IMR-90 (cell line): ENCODE results near the gene GAMT. TPM values are rescaled to one million over a fixed set of nuclear protein-coding genes. Genes with fewer than 3 reads are reported as not detected.
A peak's percentile ranks its signal among the peaks of the same experiment; 100 is the strongest.

Experiments used
- ATAC-seq: fragments of 200-7000 bp; cut with Tn5 transposase; 2 replicates; pipeline ENCODE4 v1.9.1; 2020; ENCODE audit warnings: low read depth, mild to moderate bottlenecking, moderate library complexity
- BruUV-seq: library from RNA; stranded (reverse); fragments of 400-500 nt; replicated peaks from 2 replicates; lab custom pipeline; 2021; lab: Mats Ljungman, UMichigan
- CTCF ChIA-PET: fragments of 300-600 bp; formaldehyde crosslinking; extraction: SDS; loops from one replicate; lab custom pipeline; 2021; ENCODE audit warnings: antibody characterized with exemption; lab: Yijun Ruan, JAX
- POLR2A ChIA-PET: fragments of 300-600 bp; sonication (Branson Sonifier 250); formaldehyde crosslinking; loops from one replicate; lab custom pipeline; 2022; ENCODE audit warnings: antibody characterized with exemption; ENCODE audit not compliant: unreplicated experiment; lab: Charles Lee
- DNase-seq: peaks from one replicate; pipeline ENCODE4 v3.0.0; 2013
- H2AFZ ChIP-seq: replicated peaks from 2 replicates; pipeline ENCODE3; 2013; ENCODE audit warnings: low read length, mild to moderate bottlenecking; ENCODE audit not compliant: poor library complexity
- H2AK5ac ChIP-seq: 2 replicates; pipeline ENCODE4 v1.6.1; 2013; ENCODE audit warnings: low read depth, low read length, inconsistent platforms
- H2AK9ac ChIP-seq: replicated peaks from 2 replicates; pipeline ENCODE3; 2013; ENCODE audit warnings: mild to moderate bottlenecking, low read depth, low read length, moderate library complexity; ENCODE audit not compliant: poor library complexity
- H2BK120ac ChIP-seq: 2 replicates; pipeline ENCODE4 v1.6.1; 2013; ENCODE audit warnings: low read depth, low read length, inconsistent platforms
- H2BK15ac ChIP-seq: 3 replicates; pipeline ENCODE4 v1.6.1; 2013; ENCODE audit warnings: low read depth, low read length, inconsistent platforms
- H2BK20ac ChIP-seq: 2 replicates; pipeline ENCODE4 v1.6.1; 2013; ENCODE audit warnings: low read depth, mild to moderate bottlenecking, inconsistent platforms, low read length, moderate library complexity
- H2BK5ac ChIP-seq: 2 replicates; pipeline ENCODE4 v1.6.1; 2013; ENCODE audit warnings: mild to moderate bottlenecking, low read depth, low read length, inconsistent platforms; ENCODE audit not compliant: poor library complexity, severe bottlenecking
- H3K14ac ChIP-seq: replicated peaks from 2 replicates; pipeline ENCODE4 v1.6.1; 2013; ENCODE audit warnings: low read depth, low read length, inconsistent platforms
- H3K18ac ChIP-seq: 2 replicates; pipeline ENCODE4 v1.6.1; 2013; ENCODE audit warnings: low read depth, low read length, control low read depth
- H3K23ac ChIP-seq: 2 replicates; pipeline ENCODE4 v1.6.1; 2013; ENCODE audit warnings: low read depth, low read length, inconsistent platforms
- H3K27ac ChIP-seq: 2 replicates; pipeline ENCODE4 v1.5.1; 2013; ENCODE audit warnings: mild to moderate bottlenecking, control low read depth, low read length; ENCODE audit not compliant: insufficient read depth
- H3K27me3 ChIP-seq: 2 replicates; pipeline ENCODE4 v1.6.1; 2013; ENCODE audit warnings: low read length; ENCODE audit not compliant: control insufficient read depth, insufficient read depth
- H3K36me3 ChIP-seq: 2 replicates; pipeline ENCODE4 v1.6.1; 2013; ENCODE audit warnings: low read length, mixed read lengths; ENCODE audit not compliant: control insufficient read depth, insufficient read depth
- H3K4ac ChIP-seq: 2 replicates; pipeline ENCODE4 v1.6.1; 2013; ENCODE audit warnings: low read depth, low read length, inconsistent platforms
- H3K4me1 ChIP-seq: 2 replicates; pipeline ENCODE4 v1.6.1; 2013; ENCODE audit warnings: low read length, mixed read lengths; ENCODE audit not compliant: control insufficient read depth, insufficient read depth
- H3K4me2 ChIP-seq: 2 replicates; pipeline ENCODE4 v1.6.1; 2013; ENCODE audit warnings: low read depth, mild to moderate bottlenecking, control low read depth, low read length, moderate library complexity
- H3K4me3 ChIP-seq: 2 replicates; pipeline ENCODE4 v1.5.1; 2013; ENCODE audit warnings: low read depth, mild to moderate bottlenecking, control low read depth, low read length, moderate library complexity; ENCODE audit not compliant: insufficient read depth
- H3K56ac ChIP-seq: 2 replicates; pipeline ENCODE4 v1.6.1; 2013; ENCODE audit warnings: low read length, inconsistent platforms; ENCODE audit not compliant: insufficient read depth; ENCODE audit errors: extremely low read depth
- H3K79me1 ChIP-seq, 2 experiments: 2 replicates each; pipeline ENCODE4 v1.6.1; 2013; ENCODE audit warnings: low read length in 2 of 2, inconsistent platforms in 1 of 2, low read depth in 1 of 2
- H3K9ac ChIP-seq: 2 replicates; pipeline ENCODE4 v1.6.1; 2013; ENCODE audit warnings: low read depth, low read length, control low read depth
- H3K9me1 ChIP-seq: 2 replicates; pipeline ENCODE4 v1.6.1; 2013; ENCODE audit warnings: low read length, inconsistent platforms; ENCODE audit not compliant: insufficient read depth
- H3K9me3 ChIP-seq: 2 replicates; pipeline ENCODE4 v1.6.1; 2013; ENCODE audit warnings: low read length; ENCODE audit not compliant: control insufficient read depth, insufficient read depth
- H4K20me1 ChIP-seq: 2 replicates; pipeline ENCODE4 v1.6.1; 2013; ENCODE audit warnings: low read length, inconsistent platforms; ENCODE audit not compliant: insufficient read depth
- H4K5ac ChIP-seq: 2 replicates; pipeline ENCODE4 v1.6.1; 2013; ENCODE audit warnings: mild to moderate bottlenecking, low read depth, low read length, control low read depth
- H4K8ac ChIP-seq, 2 experiments: 2 replicates each; pipeline ENCODE4 v1.6.1; 2013; ENCODE audit warnings: low read depth in 2 of 2, low read length in 2 of 2, control low read depth in 1 of 2, inconsistent platforms in 1 of 2
- H4K91ac ChIP-seq: 2 replicates; pipeline ENCODE4 v1.6.1; 2013; ENCODE audit warnings: low read depth, low read length, inconsistent platforms; ENCODE audit not compliant: insufficient read depth
- BHLHE40 ChIP-seq: fragments of 150-350 bp; IDR thresholded peaks from 2 replicates; pipeline ENCODE4 v1.6.1; 2016; ENCODE audit warnings: mild to moderate bottlenecking, low read depth, low read length
- CEBPB ChIP-seq: IDR thresholded peaks from 2 replicates; pipeline ENCODE4 v1.6.1; 2012; ENCODE audit warnings: low read depth, low read length, improper control_type of control experiment
- CHD1 ChIP-seq: IDR thresholded peaks from 2 replicates; pipeline ENCODE4 v1.6.1; 2012; ENCODE audit warnings: low read depth, low read length, improper control_type of control experiment
- FOS ChIP-seq: fragments of 150-350 bp; IDR thresholded peaks from 2 replicates; pipeline ENCODE4 v1.6.1; 2016; ENCODE audit warnings: low read depth, low read length
- MAFK ChIP-seq: IDR thresholded peaks from 2 replicates; pipeline ENCODE4 v1.6.1; 2012; ENCODE audit warnings: low read depth, low read length, improper control_type of control experiment
- POLR2A ChIP-seq: IDR thresholded peaks from 2 replicates; pipeline ENCODE4 v1.6.1; 2012; ENCODE audit warnings: mild to moderate bottlenecking, low read depth, low read length
- RCOR1 ChIP-seq: IDR thresholded peaks from 2 replicates; pipeline ENCODE4 v1.6.1; 2012; ENCODE audit warnings: mild to moderate bottlenecking, low read length, improper control_type of control experiment; ENCODE audit not compliant: insufficient replicate concordance
- SMC3 ChIP-seq: fragments of 150-350 bp; IDR thresholded peaks from 2 replicates; pipeline ENCODE4 v1.6.1; 2016; ENCODE audit warnings: low read depth, mild to moderate bottlenecking, antibody characterized with exemption, low read length, moderate library complexity
- WGBS, 2 experiments: methylation state at CpG; one replicate each; pipeline versions ENCODE4 v1.1.5 to v1.1.7; 2013; ENCODE audit warnings: missing lambda C conversion rate in 2 of 2; ENCODE audit not compliant: insufficient read length in 1 of 2; ENCODE audit errors: extremely low coverage in 2 of 2; 5-methylcytosine and 5-hydroxymethylcytosine counted together
- dilution Hi-C: fragments of 300-500 bp; cut with HindIII; formaldehyde crosslinking; loops from one replicate; pipeline ENCODE4 v1.14.3; 2018; ENCODE audit warnings: low sequenced_read_pairs; ENCODE audit not compliant: unreplicated experiment
- in situ Hi-C: fragments of 300-500 bp; cut with MboI; formaldehyde crosslinking; loops from 3 replicates; pipeline ENCODE4 v1.14.3; 2019; ENCODE audit warnings: low sequenced_read_pairs, inconsistent platforms, mixed read lengths
- intact Hi-C: fragments of 100-400 bp; cut with micrococcal nuclease; formaldehyde crosslinking; loops from 2 replicates; pipeline ENCODE4 v1.10.0; 2022
- polyA plus RNA-seq, 3 experiments: library from polyadenylated mRNA; depleted of rRNA; stranded (reverse); fragments of >200 nt; gene quantifications; 2 replicates each; pipeline ENCODE4 v1.2.3, GENCODE V29; 2012; ENCODE audit warnings: low replicate concordance in 1 of 3
- total RNA-seq: library from RNA; depleted of rRNA; stranded (reverse); fragments of >200 nt; gene quantifications from 2 replicates; pipeline ENCODE4 v1.2.3, GENCODE V29; 2012

Gene GAMT
- total and polyA plus RNA-seq, 2 of the 4 experiments (the other 2 are of a cell fraction), result 22.8 to 51.8 TPM

DNA sequence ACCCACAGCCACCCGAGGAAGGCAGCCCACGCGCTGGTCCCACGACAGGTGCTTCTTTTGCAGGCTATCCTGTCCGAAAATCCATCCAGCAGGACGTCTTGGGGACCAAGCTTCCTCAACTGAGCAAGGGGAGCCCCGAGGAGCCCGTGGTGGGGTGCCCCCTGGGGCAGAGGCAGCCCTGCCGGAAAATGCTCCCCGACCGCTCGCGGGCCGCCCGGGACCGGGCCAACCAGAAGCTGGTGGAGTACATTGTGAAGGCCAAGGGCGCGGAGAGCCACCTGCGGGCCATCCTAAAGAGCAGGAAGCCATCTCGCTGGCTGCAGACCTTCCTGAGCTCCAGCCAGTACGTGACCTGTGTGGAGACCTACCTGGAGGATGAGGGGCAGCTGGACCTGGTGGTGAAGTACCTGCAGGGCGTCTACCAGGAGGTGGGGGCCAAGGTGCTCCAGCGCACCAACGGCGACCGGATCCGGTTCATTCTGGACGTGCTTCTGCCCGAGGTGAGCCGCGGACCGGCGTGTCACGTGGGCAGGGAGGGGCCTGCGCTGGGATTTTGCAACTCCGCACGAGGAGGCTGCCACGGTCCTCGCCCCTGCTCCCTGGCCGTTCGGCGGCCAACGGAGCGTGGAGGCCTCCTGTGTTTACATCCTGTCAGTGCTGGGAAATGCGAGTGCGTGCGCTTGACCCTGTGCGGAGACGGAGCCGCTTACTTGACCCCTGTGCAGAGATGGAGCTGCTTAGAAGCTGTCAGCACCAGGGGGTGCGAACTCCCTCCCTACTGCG is 30.6 kb downstream of the GAMT start:
- ChIA-PET CTCF (no interaction called here), POLR2A (no interaction called here)
- Histone ChIP-seq H2BK15ac (no peak overlapping the region), H3K4me2 (no peak overlapping the region), H2AK5ac (no peak overlapping the region), H3K27me3 (no peaks in the 10 kb centered on the region), H4K5ac (no peak overlapping the region), H3K36me3 (peaks cover 57% of the 10 kb centered on the region), H2AFZ (peak overlapping the region; percentile 23), H3K9me3 (no peaks in the 10 kb centered on the region), H3K56ac (no peak overlapping the region), H3K4me1 (peaks cover 9% of the 10 kb centered on the region), H3K23ac (no peak overlapping the region), H3K18ac (no peak overlapping the region), H2AK9ac (no peak overlapping the region), H3K27ac (no peak overlapping the region), H4K8ac (no peak overlapping the region), H3K14ac (no peak overlapping the region), H3K9me1 (peaks cover 3% of the 10 kb centered on the region; the same call in 1 of the 2 replicates), H4K91ac (no peak overlapping the region), H3K9ac (no peak overlapping the region), H4K20me1 (peaks cover 3% of the 10 kb centered on the region; the same call in 1 of the 2 replicates), H3K4ac (no peak overlapping the region), H3K79me1 (peaks cover 2 to 14% of the 10 kb centered on the region in 2 experiments; a peak in 3 of 4 replicates), H3K4me3 (no peak overlapping the region), H2BK5ac (no peak overlapping the region), H2BK20ac (no peak overlapping the region), H2BK120ac (no peak overlapping the region)
- DNase-seq, result no peak
- in situ Hi-C loops, result no loop called here
- WGBS, 2 experiments, result 83% methylated on average over 44 of the region's 52 CpGs; no CpG with 5 or more reads in 1 of the 2 experiments
- TF ChIP-seq POLR2A, result no peak
- no peak for TF ChIP-seq BHLHE40
- no peak for TF ChIP-seq CEBPB
- no peak for TF ChIP-seq CHD1
- TF ChIP-seq RCOR1, result no peak
- no peak for TF ChIP-seq SMC3
- TF ChIP-seq FOS, result no peak
- TF ChIP-seq MAFK, result no peak
- intact Hi-C loops, result no loop called here
- dilution Hi-C loops, result no loop called here
- no TSS peak for BruUV-seq
- ATAC-seq, result no peak
